IMR-90 (cell line): ENCODE measurements around the gene KIF1A. TPM values are rescaled to one million over a fixed set of nuclear protein-coding genes. Genes with fewer than 3 reads are reported as not detected.

ENCODE experiments used
- ATAC-seq: fragments of 200-7000 bp; cut with Tn5 transposase; 2 replicates; pipeline ENCODE4 v1.9.1; 2020; ENCODE audit warnings: low read depth, mild to moderate bottlenecking, moderate library complexity
- BruUV-seq: library from RNA; stranded (reverse); fragments of 400-500 nt; replicated peaks from 2 replicates; lab custom pipeline; 2021; lab: Mats Ljungman, UMichigan
- CTCF ChIA-PET: fragments of 300-600 bp; formaldehyde crosslinking; extraction: SDS; loops from one replicate; lab custom pipeline; 2021; ENCODE audit warnings: antibody characterized with exemption; lab: Yijun Ruan, JAX
- POLR2A ChIA-PET: fragments of 300-600 bp; sonication (Branson Sonifier 250); formaldehyde crosslinking; loops from one replicate; lab custom pipeline; 2022; ENCODE audit warnings: antibody characterized with exemption; ENCODE audit not compliant: unreplicated experiment; lab: Charles Lee
- DNase-seq: peaks from one replicate; pipeline ENCODE4 v3.0.0; 2013
- H2AFZ ChIP-seq: replicated peaks from 2 replicates; pipeline ENCODE3; 2013; ENCODE audit warnings: low read length, mild to moderate bottlenecking; ENCODE audit not compliant: poor library complexity
- H2AK5ac ChIP-seq: 2 replicates; pipeline ENCODE4 v1.6.1; 2013; ENCODE audit warnings: low read depth, low read length, inconsistent platforms
- H2AK9ac ChIP-seq: replicated peaks from 2 replicates; pipeline ENCODE3; 2013; ENCODE audit warnings: mild to moderate bottlenecking, low read depth, low read length, moderate library complexity; ENCODE audit not compliant: poor library complexity
- H2BK120ac ChIP-seq: 2 replicates; pipeline ENCODE4 v1.6.1; 2013; ENCODE audit warnings: low read depth, low read length, inconsistent platforms
- H2BK15ac ChIP-seq: 3 replicates; pipeline ENCODE4 v1.6.1; 2013; ENCODE audit warnings: low read depth, low read length, inconsistent platforms
- H2BK20ac ChIP-seq: 2 replicates; pipeline ENCODE4 v1.6.1; 2013; ENCODE audit warnings: low read depth, mild to moderate bottlenecking, inconsistent platforms, low read length, moderate library complexity
- H2BK5ac ChIP-seq: 2 replicates; pipeline ENCODE4 v1.6.1; 2013; ENCODE audit warnings: mild to moderate bottlenecking, low read depth, low read length, inconsistent platforms; ENCODE audit not compliant: poor library complexity, severe bottlenecking
- H3K14ac ChIP-seq: replicated peaks from 2 replicates; pipeline ENCODE4 v1.6.1; 2013; ENCODE audit warnings: low read depth, low read length, inconsistent platforms
- H3K18ac ChIP-seq: 2 replicates; pipeline ENCODE4 v1.6.1; 2013; ENCODE audit warnings: low read depth, low read length, control low read depth
- H3K23ac ChIP-seq: 2 replicates; pipeline ENCODE4 v1.6.1; 2013; ENCODE audit warnings: low read depth, low read length, inconsistent platforms
- H3K27ac ChIP-seq: 2 replicates; pipeline ENCODE4 v1.5.1; 2013; ENCODE audit warnings: mild to moderate bottlenecking, control low read depth, low read length; ENCODE audit not compliant: insufficient read depth
- H3K27me3 ChIP-seq: 2 replicates; pipeline ENCODE4 v1.6.1; 2013; ENCODE audit warnings: low read length; ENCODE audit not compliant: control insufficient read depth, insufficient read depth
- H3K36me3 ChIP-seq: 2 replicates; pipeline ENCODE4 v1.6.1; 2013; ENCODE audit warnings: low read length, mixed read lengths; ENCODE audit not compliant: control insufficient read depth, insufficient read depth
- H3K4ac ChIP-seq: 2 replicates; pipeline ENCODE4 v1.6.1; 2013; ENCODE audit warnings: low read depth, low read length, inconsistent platforms
- H3K4me1 ChIP-seq: 2 replicates; pipeline ENCODE4 v1.6.1; 2013; ENCODE audit warnings: low read length, mixed read lengths; ENCODE audit not compliant: control insufficient read depth, insufficient read depth
- H3K4me2 ChIP-seq: 2 replicates; pipeline ENCODE4 v1.6.1; 2013; ENCODE audit warnings: low read depth, mild to moderate bottlenecking, control low read depth, low read length, moderate library complexity
- H3K4me3 ChIP-seq: 2 replicates; pipeline ENCODE4 v1.5.1; 2013; ENCODE audit warnings: low read depth, mild to moderate bottlenecking, control low read depth, low read length, moderate library complexity; ENCODE audit not compliant: insufficient read depth
- H3K56ac ChIP-seq: 2 replicates; pipeline ENCODE4 v1.6.1; 2013; ENCODE audit warnings: low read length, inconsistent platforms; ENCODE audit not compliant: insufficient read depth; ENCODE audit errors: extremely low read depth
- H3K79me1 ChIP-seq, 2 experiments: 2 replicates each; pipeline ENCODE4 v1.6.1; 2013; ENCODE audit warnings: low read length in 2 of 2, inconsistent platforms in 1 of 2, low read depth in 1 of 2
- H3K9ac ChIP-seq: 2 replicates; pipeline ENCODE4 v1.6.1; 2013; ENCODE audit warnings: low read depth, low read length, control low read depth
- H3K9me1 ChIP-seq: 2 replicates; pipeline ENCODE4 v1.6.1; 2013; ENCODE audit warnings: low read length, inconsistent platforms; ENCODE audit not compliant: insufficient read depth
- H3K9me3 ChIP-seq: 2 replicates; pipeline ENCODE4 v1.6.1; 2013; ENCODE audit warnings: low read length; ENCODE audit not compliant: control insufficient read depth, insufficient read depth
- H4K20me1 ChIP-seq: 2 replicates; pipeline ENCODE4 v1.6.1; 2013; ENCODE audit warnings: low read length, inconsistent platforms; ENCODE audit not compliant: insufficient read depth
- H4K5ac ChIP-seq: 2 replicates; pipeline ENCODE4 v1.6.1; 2013; ENCODE audit warnings: mild to moderate bottlenecking, low read depth, low read length, control low read depth
- H4K8ac ChIP-seq, 2 experiments: 2 replicates each; pipeline ENCODE4 v1.6.1; 2013; ENCODE audit warnings: low read depth in 2 of 2, low read length in 2 of 2, control low read depth in 1 of 2, inconsistent platforms in 1 of 2
- H4K91ac ChIP-seq: 2 replicates; pipeline ENCODE4 v1.6.1; 2013; ENCODE audit warnings: low read depth, low read length, inconsistent platforms; ENCODE audit not compliant: insufficient read depth
- BHLHE40 ChIP-seq: fragments of 150-350 bp; IDR thresholded peaks from 2 replicates; pipeline ENCODE4 v1.6.1; 2016; ENCODE audit warnings: mild to moderate bottlenecking, low read depth, low read length
- CHD1 ChIP-seq: IDR thresholded peaks from 2 replicates; pipeline ENCODE4 v1.6.1; 2012; ENCODE audit warnings: low read depth, low read length, improper control_type of control experiment
- CTCF ChIP-seq: conservative IDR thresholded peaks from 2 replicates; pipeline ENCODE4 v1.5.1; 2012; ENCODE audit warnings: mild to moderate bottlenecking, low read depth, low read length, improper control_type of control experiment
- ELK1 ChIP-seq: fragments of 150-350 bp; IDR thresholded peaks from 2 replicates; pipeline ENCODE4 v1.6.1; 2016; ENCODE audit warnings: low read depth, mild to moderate bottlenecking, low read length, moderate library complexity, borderline replicate concordance
- FOS ChIP-seq: fragments of 150-350 bp; IDR thresholded peaks from 2 replicates; pipeline ENCODE4 v1.6.1; 2016; ENCODE audit warnings: low read depth, low read length
- MAFK ChIP-seq: IDR thresholded peaks from 2 replicates; pipeline ENCODE4 v1.6.1; 2012; ENCODE audit warnings: low read depth, low read length, improper control_type of control experiment
- MAZ ChIP-seq: IDR thresholded peaks from 2 replicates; pipeline ENCODE4 v1.6.1; 2012; ENCODE audit warnings: low read depth, mild to moderate bottlenecking, low read length, improper control_type of control experiment, moderate library complexity, borderline replicate concordance
- MXI1 ChIP-seq: IDR thresholded peaks from 2 replicates; pipeline ENCODE4 v1.6.1; 2012; ENCODE audit warnings: low read depth, mild to moderate bottlenecking, low read length, moderate library complexity, borderline replicate concordance
- POLR2A ChIP-seq: IDR thresholded peaks from 2 replicates; pipeline ENCODE4 v1.6.1; 2012; ENCODE audit warnings: mild to moderate bottlenecking, low read depth, low read length
- RCOR1 ChIP-seq: IDR thresholded peaks from 2 replicates; pipeline ENCODE4 v1.6.1; 2012; ENCODE audit warnings: mild to moderate bottlenecking, low read length, improper control_type of control experiment; ENCODE audit not compliant: insufficient replicate concordance
- RFX5 ChIP-seq: IDR thresholded peaks from 2 replicates; pipeline ENCODE4 v1.8.0; 2012; ENCODE audit warnings: low read depth, mild to moderate bottlenecking, low read length, moderate library complexity
- USF2 ChIP-seq: fragments of 150-350 bp; IDR thresholded peaks from 2 replicates; pipeline ENCODE4 v1.6.1; 2017; ENCODE audit warnings: mild to moderate bottlenecking, antibody characterized with exemption, low read length, low read depth
- WGBS, 2 experiments: methylation state at CpG; one replicate each; pipeline versions ENCODE4 v1.1.5 to v1.1.7; 2013; ENCODE audit warnings: missing lambda C conversion rate in 2 of 2; ENCODE audit not compliant: insufficient read length in 1 of 2; ENCODE audit errors: extremely low coverage in 2 of 2; 5-methylcytosine and 5-hydroxymethylcytosine counted together
- dilution Hi-C: fragments of 300-500 bp; cut with HindIII; formaldehyde crosslinking; loops from one replicate; pipeline ENCODE4 v1.14.3; 2018; ENCODE audit warnings: low sequenced_read_pairs; ENCODE audit not compliant: unreplicated experiment
- in situ Hi-C: fragments of 300-500 bp; cut with MboI; formaldehyde crosslinking; loops from 3 replicates; pipeline ENCODE4 v1.14.3; 2019; ENCODE audit warnings: low sequenced_read_pairs, inconsistent platforms, mixed read lengths
- intact Hi-C: fragments of 100-400 bp; cut with micrococcal nuclease; formaldehyde crosslinking; loops from 2 replicates; pipeline ENCODE4 v1.10.0; 2022
- polyA plus RNA-seq, 3 experiments: library from polyadenylated mRNA; depleted of rRNA; stranded (reverse); fragments of >200 nt; gene quantifications; 2 replicates each; pipeline ENCODE4 v1.2.3, GENCODE V29; 2012; ENCODE audit warnings: low replicate concordance in 1 of 3
- total RNA-seq: library from RNA; depleted of rRNA; stranded (reverse); fragments of >200 nt; gene quantifications from 2 replicates; pipeline ENCODE4 v1.2.3, GENCODE V29; 2012

The KIF1A gene
- total and polyA plus RNA-seq, 2 of the 4 experiments (the other 2 are of a cell fraction): under 0.01 TPM; not detected in 1

GRCh38 chr2:240714747-240715725, 105.0 kb downstream of the KIF1A start:
- H2BK15ac ChIP-seq: no peak overlapping the region
- peaks cover 43% of the 10 kb centered on the region; the same call in 1 of the 2 replicates for H3K27me3 ChIP-seq
- no peak overlapping the region for H3K27ac ChIP-seq
- no peaks in the 10 kb centered on the region for H3K9me3 ChIP-seq
- no peaks in the 10 kb centered on the region for H3K9me1 ChIP-seq
- no peak overlapping the region for H3K56ac ChIP-seq
- H3K4me3 ChIP-seq: no peak overlapping the region
- no peaks in the 10 kb centered on the region for H3K4me1 ChIP-seq
- no peak overlapping the region for H3K9ac ChIP-seq
- no peak overlapping the region for H4K91ac ChIP-seq
- no peak overlapping the region for H2AK5ac ChIP-seq
- no peak overlapping the region for H3K23ac ChIP-seq
- ChIA-PET POLR2A (no interaction called here), CTCF (no interaction called here)
- H4K8ac ChIP-seq: no peak overlapping the region
- H2BK5ac ChIP-seq: no peak overlapping the region
- H4K5ac ChIP-seq: no peak overlapping the region
- no peak overlapping the region for H2BK20ac ChIP-seq
- no peak overlapping the region for H3K4me2 ChIP-seq
- no peak for ATAC-seq
- no TSS peak for BruUV-seq
- H3K14ac ChIP-seq: no peak overlapping the region
- H3K36me3 ChIP-seq: no peaks in the 10 kb centered on the region
- DNase-seq: no peak
- 65% methylated on average over 10 of the region's 23 CpGs; no CpG with 5 or more reads in 1 of the 2 experiments for WGBS, 2 experiments
- dilution Hi-C loops: no loop called here
- H3K18ac ChIP-seq: no peak overlapping the region
- no peak overlapping the region for H2AFZ ChIP-seq
- in situ Hi-C loops: no loop called here
- TF ChIP-seq CTCF (no peak), USF2 (no peak), MAFK (no peak), POLR2A (no peak), RCOR1 (no peak), RFX5 (no peak), BHLHE40 (no peak), MAZ (no peak), FOS (no peak), MXI1 (no peak), CHD1 (no peak), ELK1 (no peak)
- H2AK9ac ChIP-seq: no peak overlapping the region
- intact Hi-C loops: no loop called here
- H3K79me1 ChIP-seq: no peaks in the 10 kb centered on the region
- no peak overlapping the region for H3K4ac ChIP-seq
- H2BK120ac ChIP-seq: no peak overlapping the region
- no peaks in the 10 kb centered on the region for H4K20me1 ChIP-seq
